ENCODE results near the gene CRY1.

The CRY1 gene

GRCh38 chr12:106950591-106950990 is 142.8 kb downstream of the CRY1 start:
- H3F3A ChIP-seq (ENCODE audit: insufficient read depth): peaks cover 7% of the 10 kb centered on the region; the same call in 1 of the 2 replicates

GRCh38 chr12:106947461-106947860 is 145.9 kb downstream of the CRY1 start:
- Histone ChIP-seq H4K20me1 (ENCODE audit: low read depth, low read length) (no peaks in the 10 kb centered on the region), H3K9ac (ENCODE audit: low read length) (no peak overlapping the region), H3K9me2 (replicated peaks; ENCODE audit: insufficient read depth, low read length) (no peaks in the 10 kb centered on the region), H3F3A (ENCODE audit: insufficient read depth) (no peaks in the 10 kb centered on the region), H2AFZ (ENCODE audit: low read depth, low read length, severe bottlenecking) (no peak overlapping the region), H3K27ac (ENCODE audit: low read depth, low read length) (no peak overlapping the region), H3K9me3 (ENCODE audit: insufficient read depth, low read length) (no peaks in the 10 kb centered on the region; the same call in 1 of the 2 replicates), H3K27me3 (ENCODE audit: low read length) (peaks cover 3% of the 10 kb centered on the region; the same call in 1 of the 2 replicates), H3K79me2 (ENCODE audit: insufficient read depth, low read length) (no peaks in the 10 kb centered on the region), H3K36me3 (ENCODE audit: low read length) (no peaks in the 10 kb centered on the region; the same call in 1 of the 2 replicates), H3K4me3 (ENCODE audit: insufficient read depth, low read length, poor library complexity, severe bottlenecking) (no peak overlapping the region), H3K4me2 (ENCODE audit: low read depth, low read length, poor library complexity, severe bottlenecking) (no peak overlapping the region)
- no peak for TF ChIP-seq CTCF (IDR thresholded peaks at IDR 0.05; ENCODE audit: insufficient read depth, low read length, poor library complexity, severe bottlenecking)
- no peak for TF ChIP-seq EZH2phosphoT487 (conservative IDR thresholded peaks at IDR 0.05; ENCODE audit: low read length)

More at GRCh38 chr12:106950591-106950990, 142.8 kb downstream of the CRY1 start:
- no peaks in the 10 kb centered on the region for H3K79me2 ChIP-seq (ENCODE audit: insufficient read depth, low read length)
- no peak overlapping the region for H3K4me2 ChIP-seq (ENCODE audit: low read depth, low read length, poor library complexity, severe bottlenecking)
- no peak overlapping the region for H3K4me3 ChIP-seq (ENCODE audit: insufficient read depth, low read length, poor library complexity, severe bottlenecking)
- no peaks in the 10 kb centered on the region; the same call in 1 of the 2 replicates for H3K36me3 ChIP-seq (ENCODE audit: low read length)
- H3K9ac ChIP-seq (ENCODE audit: low read length): no peak overlapping the region
- H3K9me2 ChIP-seq (replicated peaks; ENCODE audit: insufficient read depth, low read length): no peaks in the 10 kb centered on the region
- TF ChIP-seq EZH2phosphoT487 (conservative IDR thresholded peaks at IDR 0.05; ENCODE audit: low read length): no peak
- TF ChIP-seq CTCF (IDR thresholded peaks at IDR 0.05; ENCODE audit: insufficient read depth, low read length, poor library complexity, severe bottlenecking): no peak
- no peaks in the 10 kb centered on the region; the same call in 1 of the 2 replicates for H3K9me3 ChIP-seq (ENCODE audit: insufficient read depth, low read length)
- H3K27me3 ChIP-seq (ENCODE audit: low read length): peaks cover 3% of the 10 kb centered on the region; the same call in 1 of the 2 replicates
- H4K20me1 ChIP-seq (ENCODE audit: low read depth, low read length): no peaks in the 10 kb centered on the region
- H2AFZ ChIP-seq (ENCODE audit: low read depth, low read length, severe bottlenecking): no peak overlapping the region
- no peak overlapping the region for H3K27ac ChIP-seq (ENCODE audit: low read depth, low read length)

GRCh38 chr12:106945261-106945851 is 148.0 kb downstream of the CRY1 start:
- Histone ChIP-seq H3K4me2 (ENCODE audit: low read depth, low read length, poor library complexity, severe bottlenecking) (no peak overlapping the region), H4K20me1 (ENCODE audit: low read depth, low read length) (no peaks in the 10 kb centered on the region), H2AFZ (ENCODE audit: low read depth, low read length, severe bottlenecking) (no peak overlapping the region), H3F3A (ENCODE audit: insufficient read depth) (no peaks in the 10 kb centered on the region), H3K9ac (ENCODE audit: low read length) (no peak overlapping the region), H3K27ac (ENCODE audit: low read depth, low read length) (no peak overlapping the region), H3K4me3 (ENCODE audit: insufficient read depth, low read length, poor library complexity, severe bottlenecking) (no peak overlapping the region), H3K27me3 (ENCODE audit: low read length) (peaks cover 3% of the 10 kb centered on the region; the same call in 1 of the 2 replicates), H3K36me3 (ENCODE audit: low read length) (no peaks in the 10 kb centered on the region; the same call in 1 of the 2 replicates), H3K79me2 (ENCODE audit: insufficient read depth, low read length) (no peaks in the 10 kb centered on the region), H3K9me2 (replicated peaks; ENCODE audit: insufficient read depth, low read length) (no peaks in the 10 kb centered on the region), H3K9me3 (ENCODE audit: insufficient read depth, low read length) (no peaks in the 10 kb centered on the region; the same call in 1 of the 2 replicates)
- TF ChIP-seq EZH2phosphoT487 (conservative IDR thresholded peaks at IDR 0.05; ENCODE audit: low read length): no peak
- TF ChIP-seq CTCF (IDR thresholded peaks at IDR 0.05; ENCODE audit: insufficient read depth, low read length, poor library complexity, severe bottlenecking): no peak

Measured in SU-DHL-6 (cell line).